Breast epithelium (tissue), 4 donors: Measurements from ENCODE around the gene KIAA0040. TPM values are rescaled to one million over a fixed set of nuclear protein-coding genes. Genes with fewer than 3 reads are reported as not detected.

Experiments used
- DNase-seq, 2 donors: peaks; one replicate each; pipeline ENCODE4 v3.0.0-alpha.2; 2019; ENCODE audit warnings: low spot score in 2 of 2
- H3K27ac ChIP-seq, 2 donors: fragments of 200-600 bp; sonication (generic) in 1 of 2; one replicate each; pipeline ENCODE4 v1.5.1; 2016 to 2019; ENCODE audit warnings: mild to moderate bottlenecking in 1 of 2
- H3K27me3 ChIP-seq, 2 donors: fragments of 200-600 bp; sonication (generic) in 1 of 2; one replicate each; pipeline versions ENCODE4 v1.5.1 to v1.6.0; 2017 to 2019; ENCODE audit warnings: control low read depth in 1 of 2, mild to moderate bottlenecking in 1 of 2
- H3K36me3 ChIP-seq: fragments of 200-600 bp; one replicate; pipeline ENCODE4 v1.5.1; 2019
- H3K4me1 ChIP-seq, 2 donors: fragments of 200-600 bp; sonication (generic); one replicate each; pipeline ENCODE4 v1.5.1; 2016 to 2019; ENCODE audit warnings: control low read depth in 1 of 2
- H3K4me3 ChIP-seq, 3 donors: fragments of 200-600 bp; sonication (generic); 1 replicate in 2 of 3; 2 replicates in 1 of 3; pipeline ENCODE4 v1.5.1; 2016 to 2019; ENCODE audit warnings: mild to moderate bottlenecking in 3 of 3, moderate library complexity in 2 of 3
- H3K9me3 ChIP-seq, 2 donors: fragments of 200-600 bp; sonication (generic) in 1 of 2; one replicate each; pipeline ENCODE4 v1.5.1; 2016 to 2019; ENCODE audit warnings: control low read depth in 1 of 2
- CTCF ChIP-seq, 3 donors: fragments of 450-650 bp; IDR thresholded peaks; one replicate each; pipeline ENCODE4 v1.5.1; 2016 to 2017; ENCODE audit warnings: antibody characterized with exemption in 3 of 3, mild to moderate bottlenecking in 3 of 3, moderate library complexity in 3 of 3
- POLR2A ChIP-seq: fragments of 450-650 bp; IDR thresholded peaks from one replicate; pipeline ENCODE4 v1.6.1; 2016; ENCODE audit warnings: antibody characterized with exemption, mild to moderate bottlenecking, moderate library complexity
- POLR2AphosphoS5 ChIP-seq, 3 donors: sonication (generic); formaldehyde crosslinking; IDR thresholded peaks; one replicate each; pipeline ENCODE4 v1.6.1; 2017; ENCODE audit warnings: antibody characterized with exemption in 3 of 3
- intact Hi-C: fragments of 100-400 bp; cut with DNase I; formaldehyde crosslinking; loops from one replicate; pipeline ENCODE4 v1.15.1; 2023; ENCODE audit warnings: low total_unique reads
- total RNA-seq, 3 donors: library from RNA; depleted of rRNA; stranded (reverse); fragments of >200 nt; gene quantifications; one replicate each; pipeline ENCODE4 v1.1.0, GENCODE V29; 2016

The KIAA0040 gene
- total RNA-seq, 3 donors from 2014 or later = 43.6 to 160 (median 56.9) TPM

GRCh38 chr1:175222296-175222938 lies 29.8 kb upstream of the KIAA0040 start:
- Histone ChIP-seq H3K4me1 (peaks cover 0 to 5% of the 10 kb centered on the region in 2 donors), H3K9me3 (no peaks in the 10 kb centered on the region), H3K36me3 (no peaks in the 10 kb centered on the region), H3K27ac (peak overlapping the region in 1 of 2 donors; percentile 82), H3K4me3 (no peak overlapping the region), H3K27me3 (no peaks in the 10 kb centered on the region)
- intact Hi-C loops = no loop called here
- TF ChIP-seq POLR2A (no peak), CTCF (IDR thresholded peaks at IDR 0.05) (no peak), POLR2AphosphoS5 (IDR thresholded peaks at IDR 0.05) (no peak)
- DNase-seq = no peak

- H3K27ac ChIP-seq = peak overlapping the region; percentile 71 to 82
- H3K4me1 ChIP-seq = peaks cover 0 to 5% of the 10 kb centered on the region in 2 donors
- no peaks in the 10 kb centered on the region for H3K9me3 ChIP-seq
- H3K4me3 ChIP-seq = peak overlapping the region in 1 of 3 donors; percentile 5
- DNase-seq = peak; percentile 68 to 69
- no peaks in the 10 kb centered on the region for H3K27me3 ChIP-seq
- no peaks in the 10 kb centered on the region for H3K36me3 ChIP-seq
- intact Hi-C loops = no loop called here
- TF ChIP-seq POLR2A (no peak), CTCF (IDR thresholded peaks at IDR 0.05) (peak in 2 of 3 donors; percentile 36 to 43)
Measured at GRCh38 chr1:175221557-175222175, 29.1 kb upstream of the KIAA0040 start.

- intact Hi-C loops = no loop called here
- no peaks in the 10 kb centered on the region for H3K36me3 ChIP-seq
- peaks cover 0 to 5% of the 10 kb centered on the region in 2 donors for H3K4me1 ChIP-seq
- H3K4me3 ChIP-seq = peak overlapping the region in 1 of 3 donors; percentile 5
- TF ChIP-seq CTCF (IDR thresholded peaks at IDR 0.05) (no peak), POLR2AphosphoS5 (IDR thresholded peaks at IDR 0.05) (no peak), POLR2A (no peak)
- peak overlapping the region; percentile 71 to 82 for H3K27ac ChIP-seq
- H3K9me3 ChIP-seq = no peaks in the 10 kb centered on the region
- no peaks in the 10 kb centered on the region for H3K27me3 ChIP-seq
- no peak for DNase-seq
Measured at GRCh38 chr1:175220853-175221556, 28.4 kb upstream of the KIAA0040 start.

GRCh38 chr1:175219774-175220173 lies 27.2 kb upstream of the KIAA0040 start:
- Histone ChIP-seq H3K27me3 (no peaks in the 10 kb centered on the region), H3K4me1 (peaks cover 0 to 5% of the 10 kb centered on the region in 2 donors), H3K27ac (no peak overlapping the region), H3K36me3 (no peaks in the 10 kb centered on the region), H3K9me3 (no peaks in the 10 kb centered on the region), H3K4me3 (no peak overlapping the region)
- TF ChIP-seq POLR2A = no peak
- no peak for TF ChIP-seq CTCF (IDR thresholded peaks at IDR 0.05)
- no peak for TF ChIP-seq POLR2AphosphoS5 (IDR thresholded peaks at IDR 0.05)
- intact Hi-C loops = no loop called here
- DNase-seq = no peak
